Erythroblast (primary cell): ENCODE results near the gene RAB39B.

Source experiments
- GATA1 ChIP-seq: IDR thresholded peaks from 2 replicates; pipeline ENCODE4 v1.6.1; 2011; ENCODE audit warnings: low read depth, mild to moderate bottlenecking, control low read depth, low read length, moderate library complexity
- POLR2A ChIP-seq: IDR thresholded peaks from 2 replicates; pipeline ENCODE4 v1.6.1; 2011; ENCODE audit warnings: mild to moderate bottlenecking, low read length

- TF ChIP-seq POLR2A (no peak), GATA1 (no peak)
These were observed 16.8 kb downstream of the RAB39B start for GRCh38 chrX:155247497-155247896.
